Adrenal gland (tissue), 5 donors: ENCODE measurements around the gene LRPAP1.
"Not testable (repeated sequence)": the region's sequence is repeated elsewhere in the genome, so short reads cannot be mapped to it uniquely, and the experiment has no call there.

ENCODE experiments used
- CTCF ChIP-seq, 6 experiments: fragments of 450-650 bp in 4 of 6; fragments of 200-600 bp in 2 of 6; sonication (generic) in 1 of 6; IDR thresholded peaks; 1 replicate in 5 of 6; 2 replicates in 1 of 6; pipeline versions ENCODE4 v1.5.1 to v1.8.0; 2016 to 2021; ENCODE audit warnings: antibody characterized with exemption in 6 of 6, mild to moderate bottlenecking in 2 of 6, moderate library complexity in 1 of 6
- POLR2A ChIP-seq, 2 donors: fragments of 450-650 bp; IDR thresholded peaks; one replicate each; pipeline ENCODE4 v1.6.1; 2017; ENCODE audit warnings: antibody characterized with exemption in 2 of 2, mild to moderate bottlenecking in 2 of 2, moderate library complexity in 1 of 2
- donor health status: DM: no; HTN: no; CAD: no.

DNA sequence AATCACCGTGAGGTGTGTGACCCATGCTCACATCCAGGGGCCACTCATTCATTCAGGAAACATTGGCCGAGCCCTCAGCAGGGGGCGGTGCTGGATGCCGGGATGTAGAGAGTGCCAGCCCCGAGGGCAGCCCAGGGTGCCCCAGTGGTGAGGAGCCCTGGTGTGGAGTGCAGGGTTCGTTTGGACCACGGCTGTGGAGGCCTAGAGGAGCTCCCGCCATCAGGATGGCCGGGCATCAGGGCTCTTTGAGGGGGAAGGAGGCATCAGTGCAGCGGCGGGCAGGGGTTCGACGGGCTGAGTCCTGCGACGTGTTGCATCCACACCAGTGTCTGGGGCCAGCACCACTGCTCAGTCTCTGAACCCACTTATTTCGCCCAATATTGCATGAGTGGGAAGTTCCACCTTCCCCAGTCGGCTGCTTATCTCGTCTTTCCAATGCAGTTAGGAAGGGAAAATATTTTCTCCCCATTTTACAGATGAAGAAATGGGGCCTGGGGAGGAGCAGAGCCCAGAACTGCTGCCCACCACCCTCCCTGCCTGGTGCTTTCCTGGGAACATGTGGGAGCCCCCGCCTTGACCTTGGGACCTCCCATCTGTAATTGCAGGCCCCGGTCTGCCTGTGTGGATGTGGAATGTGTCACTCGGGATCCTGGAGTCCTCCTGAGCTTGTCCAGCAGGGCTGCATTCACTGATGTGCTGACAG lies 16.9 kb upstream of the LRPAP1 start:
- not testable (repeated sequence) for TF ChIP-seq CTCF, POLR2A (IDR thresholded peaks at IDR 0.05)
